Right lobe of liver (tissue), 4 donors: ENCODE measurements around the gene NR1I2.

Source experiments
- CTCF ChIP-seq, 4 donors: fragments of 200-600 bp in 3 of 4; fragments of 450-650 bp in 1 of 4; IDR thresholded peaks; one replicate each; pipeline versions ENCODE4 v1.5.1 to v1.8.0; 2016 to 2022; ENCODE audit warnings: antibody characterized with exemption in 4 of 4, mild to moderate bottlenecking in 2 of 4
- POLR2A ChIP-seq: fragments of 450-650 bp; IDR thresholded peaks from one replicate; pipeline ENCODE4 v1.6.1; 2017; ENCODE audit warnings: antibody characterized with exemption, mild to moderate bottlenecking
- donor health status: DM: no; HTN: no; CAD: no.
- donor health status: DM: no; HTN: no; CAD: no.
- donor health status: DM: no; HTN: yes; CAD: no.

DNA sequence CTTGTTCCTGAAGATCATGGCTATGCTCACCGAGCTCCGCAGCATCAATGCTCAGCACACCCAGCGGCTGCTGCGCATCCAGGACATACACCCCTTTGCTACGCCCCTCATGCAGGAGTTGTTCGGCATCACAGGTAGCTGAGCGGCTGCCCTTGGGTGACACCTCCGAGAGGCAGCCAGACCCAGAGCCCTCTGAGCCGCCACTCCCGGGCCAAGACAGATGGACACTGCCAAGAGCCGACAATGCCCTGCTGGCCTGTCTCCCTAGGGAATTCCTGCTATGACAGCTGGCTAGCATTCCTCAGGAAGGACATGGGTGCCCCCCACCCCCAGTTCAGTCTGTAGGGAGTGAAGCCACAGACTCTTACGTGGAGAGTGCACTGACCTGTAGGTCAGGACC lies 35.2 kb downstream of the NR1I2 start:
- TF ChIP-seq CTCF (IDR thresholded peaks at IDR 0.05) (no peak), POLR2A (no peak)
